NCI-H1048 (cell line): ENCODE results near the gene PRLR.

Experiments
- DNase-seq: peaks from one replicate; lab custom pipeline; 2025; lab: John Stamatoyannopoulos, UW

Gene PRLR

DNA sequence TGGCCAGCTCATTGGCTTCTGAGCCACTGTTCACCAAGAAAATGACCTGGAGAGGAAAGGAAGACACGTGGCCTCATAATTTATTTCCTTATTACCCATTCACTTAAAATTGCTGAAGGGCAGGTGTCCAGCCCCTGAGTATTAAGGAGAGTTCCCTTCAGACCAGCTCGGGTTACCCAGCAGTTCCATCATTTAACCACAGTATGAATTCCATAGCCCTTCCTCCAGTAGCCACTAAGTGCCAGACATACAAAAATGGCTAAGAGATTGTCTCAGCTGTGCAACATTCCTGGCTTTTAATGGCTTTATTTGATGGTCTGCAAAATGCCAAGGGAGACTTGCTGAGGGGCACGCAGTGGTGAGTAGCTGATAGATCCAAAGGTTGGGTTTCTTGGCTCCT, 195.0 kb downstream of the PRLR start:
- no peak for DNase-seq

DNA sequence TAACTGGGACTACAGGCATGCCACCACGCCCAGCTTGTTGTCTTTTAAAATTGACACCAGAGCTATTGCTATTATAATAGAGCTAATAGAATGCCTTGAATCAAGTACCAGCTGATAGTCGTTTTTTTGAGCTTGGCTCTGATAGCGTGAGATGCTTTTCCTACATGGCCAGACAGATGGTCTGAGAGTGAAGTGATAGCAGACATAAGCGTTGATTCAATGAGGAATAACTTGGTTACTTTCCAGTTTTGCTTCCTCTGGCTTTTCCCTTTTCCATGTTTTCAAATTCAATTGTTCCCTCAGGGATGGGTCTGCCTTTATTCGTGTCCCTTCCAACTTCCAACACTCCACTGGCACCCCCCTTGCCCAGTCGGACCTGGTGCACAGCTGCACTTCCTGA, 197.9 kb downstream of the PRLR start:
- no peak for DNase-seq

GRCh38 chr5:35031276-35031675, 199.0 kb downstream of the PRLR start:
- no peak for DNase-seq

GRCh38 chr5:35030426-35031100, 199.7 kb downstream of the PRLR start:
- no peak for DNase-seq

DNA sequence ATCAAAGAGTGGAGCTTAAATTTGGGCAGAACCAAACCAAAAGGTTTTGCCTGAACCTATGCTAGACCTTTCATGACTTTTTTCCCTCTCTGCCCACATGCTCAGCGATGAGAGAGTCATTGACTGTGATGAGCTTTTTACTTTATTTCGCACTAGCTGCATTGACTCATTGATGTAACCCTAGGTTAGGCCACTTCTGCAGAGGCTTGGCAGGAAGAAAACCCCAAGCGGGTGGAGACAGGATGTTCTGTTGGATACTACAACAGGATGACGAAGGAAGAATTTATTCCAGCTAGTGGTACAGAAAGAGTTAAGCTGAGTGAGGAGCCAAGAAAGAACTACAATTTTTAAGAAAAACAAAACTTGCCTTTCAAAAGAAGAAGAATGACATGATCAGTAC, 201.0 kb downstream of the PRLR start:
- no peak for DNase-seq

DNA sequence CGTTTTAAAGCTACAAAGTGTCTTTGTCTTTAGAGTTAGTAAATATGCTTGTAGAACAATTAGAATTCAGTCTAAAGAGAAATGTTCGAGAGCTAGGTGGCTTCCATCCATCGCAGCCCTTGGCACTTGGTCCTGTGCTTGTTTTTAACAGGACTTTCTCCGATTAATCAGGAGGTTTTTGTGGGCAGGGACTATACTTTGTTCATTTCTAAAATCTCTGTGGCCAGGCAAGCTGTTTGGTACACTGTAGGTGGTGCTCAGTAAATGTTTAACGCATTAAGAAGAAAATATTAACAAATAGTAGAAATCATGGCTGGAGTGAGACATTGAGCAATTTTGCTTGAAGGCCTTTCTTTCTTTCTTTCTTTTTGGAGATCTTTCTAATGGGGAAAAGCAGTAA, 203.3 kb downstream of the PRLR start:
- no peak for DNase-seq

DNA sequence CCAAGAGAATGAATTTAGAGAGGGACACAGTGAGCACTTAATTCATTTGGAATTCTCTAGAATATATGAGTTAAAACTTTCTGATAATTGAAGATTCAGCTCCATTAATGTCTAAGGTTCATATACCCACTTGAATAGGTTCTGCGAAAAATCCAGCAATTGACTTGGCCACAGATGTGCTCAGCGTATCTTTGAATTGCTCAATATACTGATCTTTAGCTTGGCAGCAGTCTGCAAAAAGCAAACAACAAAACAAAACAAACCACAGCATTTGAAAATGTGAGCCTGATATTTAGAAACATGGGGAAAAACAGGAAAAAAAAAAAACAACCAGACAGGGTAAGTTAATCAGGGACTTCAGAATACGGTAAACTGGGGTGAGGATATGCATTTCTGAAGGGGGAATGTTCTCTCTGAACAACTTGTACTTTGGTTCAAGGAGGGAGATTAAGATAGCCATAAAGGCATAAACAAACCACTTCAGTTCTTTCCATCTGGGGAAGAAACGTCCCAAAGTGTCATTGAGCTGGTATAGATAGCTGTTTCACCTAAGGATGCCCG, 203.9 kb downstream of the PRLR start:
- no peak for DNase-seq

GRCh38 chr5:35024911-35025510, 205.3 kb downstream of the PRLR start:
- DNase-seq, result no peak

DNA sequence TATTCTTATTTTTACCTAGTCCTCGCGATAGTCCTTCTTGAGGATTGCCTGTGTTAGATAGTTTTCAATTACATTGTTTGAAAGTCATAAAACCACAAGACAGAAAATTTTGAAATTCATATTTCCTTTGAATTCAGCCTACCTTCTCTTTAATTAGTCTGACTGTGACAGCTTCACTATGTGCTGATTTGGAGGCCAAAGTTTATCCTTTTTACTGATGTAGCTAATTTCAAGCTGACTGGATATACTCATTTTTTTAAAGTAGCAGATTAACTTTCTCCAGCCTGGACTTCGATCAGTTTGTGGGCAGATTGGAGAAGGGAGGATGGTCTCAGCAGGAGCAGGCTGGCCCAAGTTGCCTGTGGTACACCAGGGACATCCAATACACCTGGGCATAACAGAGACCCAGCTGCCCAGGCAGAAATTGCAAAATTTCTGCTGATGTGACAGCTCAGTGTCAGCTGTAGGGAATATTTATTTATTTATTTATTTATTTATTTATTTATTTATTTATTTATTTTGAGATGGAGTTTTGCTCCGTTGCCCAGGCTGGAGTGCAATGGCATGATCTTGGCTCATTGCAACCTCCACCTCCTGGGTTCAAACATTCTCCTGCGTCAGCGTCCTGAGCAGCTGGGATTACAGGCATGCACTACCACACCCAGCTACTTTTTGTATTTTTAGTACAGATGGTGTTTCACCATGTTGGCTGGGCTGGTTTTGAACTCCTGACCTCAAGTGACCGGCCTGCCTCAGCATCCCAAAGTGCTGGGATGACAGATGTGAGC, 206.7 kb downstream of the PRLR start:
- no peak for DNase-seq

DNA sequence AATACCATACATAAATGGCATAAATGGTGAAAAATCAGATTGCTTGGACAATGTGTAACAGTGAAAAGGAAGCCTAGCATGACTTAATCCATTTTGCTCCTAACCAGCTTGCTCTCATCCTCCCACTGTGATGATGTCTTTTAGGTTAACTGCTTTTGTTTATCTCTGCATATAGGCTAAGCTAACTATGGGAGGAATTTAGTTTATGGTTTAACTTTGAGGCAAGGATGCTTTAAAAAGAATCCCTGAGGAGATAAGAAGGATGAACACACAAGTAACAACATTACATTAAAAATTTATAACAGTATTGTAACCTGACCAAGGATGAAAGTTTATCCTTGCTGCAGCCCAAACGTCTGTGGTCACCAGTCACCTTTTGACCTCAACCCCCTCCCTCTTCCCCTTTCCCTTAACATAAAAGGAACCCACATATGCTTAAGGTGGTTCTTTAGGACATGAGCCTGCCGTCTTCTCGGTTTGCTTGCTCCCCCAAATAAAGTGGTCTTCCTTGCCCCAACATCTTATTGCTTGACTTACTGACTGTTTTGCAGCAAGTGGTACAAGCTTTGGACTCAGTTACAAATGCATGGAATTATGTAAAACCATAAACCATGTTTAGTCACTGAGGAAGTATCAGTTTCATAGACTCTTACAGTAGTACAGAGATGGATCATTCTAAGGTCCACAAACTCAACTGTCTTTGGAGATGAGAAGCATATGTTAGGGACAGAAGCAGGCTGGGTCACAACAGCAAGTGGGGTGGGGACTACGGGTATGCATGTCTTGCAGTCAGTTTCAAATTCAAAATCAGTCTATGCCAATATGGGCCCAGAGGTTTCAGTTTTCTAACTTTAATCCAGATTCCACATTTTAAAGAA, 213.9 kb downstream of the PRLR start:
- no peak for DNase-seq

GRCh38 chr5:35015063-35015462, 215.2 kb downstream of the PRLR start:
- DNase-seq, result no peak

DNA sequence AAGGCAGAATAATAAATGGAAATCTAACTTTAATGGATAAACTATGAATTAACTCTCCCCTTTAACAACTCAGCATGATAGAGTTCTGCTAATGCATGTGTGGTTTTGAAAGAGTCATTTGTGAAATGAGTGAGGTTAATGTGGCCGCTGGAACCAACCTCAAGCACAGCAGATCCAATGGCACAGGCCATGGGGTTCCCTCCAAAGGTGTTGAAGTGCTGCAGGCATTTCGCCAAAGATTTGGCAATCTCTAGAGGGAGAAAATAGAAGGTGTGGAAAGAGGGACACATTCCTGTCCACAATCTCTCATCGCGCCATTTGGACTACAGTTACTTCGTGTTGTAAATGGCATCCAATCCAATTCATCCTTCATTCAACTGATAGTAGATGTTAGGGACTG, 217.5 kb downstream of the PRLR start:
- DNase-seq, result no peak

DNA sequence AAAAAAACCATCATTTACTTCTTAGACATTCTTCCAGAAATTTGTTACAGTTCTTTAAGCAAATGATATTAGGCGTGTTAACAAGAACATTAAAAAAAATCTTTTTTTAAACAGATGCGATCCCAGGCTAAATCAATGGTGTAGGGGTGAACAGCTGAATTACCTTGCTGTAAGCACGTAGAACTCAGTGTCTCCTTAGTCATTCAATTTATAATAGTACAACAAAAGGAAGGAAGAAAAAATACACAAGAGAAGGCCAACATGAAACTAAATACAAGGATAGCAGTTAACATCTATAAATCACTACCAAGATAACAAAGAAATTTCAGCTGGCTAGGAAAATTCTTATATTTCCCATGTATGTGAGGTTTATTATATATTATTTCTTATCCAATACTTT, 217.9 kb downstream of the PRLR start:
- DNase-seq, result no peak

DNA sequence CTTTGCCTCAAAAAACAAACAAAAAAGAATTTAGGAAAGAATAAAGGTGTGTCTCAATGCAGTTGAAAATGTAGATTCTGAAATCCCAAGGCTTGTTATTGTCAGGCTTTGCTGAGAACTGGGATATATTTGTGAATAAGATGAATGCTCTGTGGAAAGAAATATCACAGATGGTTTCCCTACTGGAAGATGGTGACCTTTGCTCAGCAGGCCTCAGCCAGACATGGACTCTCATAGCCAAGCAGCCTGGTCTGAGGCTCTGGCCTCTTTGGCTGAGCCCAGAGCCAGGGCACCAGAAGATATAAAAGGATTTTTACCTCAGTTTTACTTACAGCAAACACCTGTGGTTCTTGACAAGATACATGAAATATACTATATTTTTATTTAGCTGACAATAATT, 219.6 kb downstream of the PRLR start:
- no peak for DNase-seq

DNA sequence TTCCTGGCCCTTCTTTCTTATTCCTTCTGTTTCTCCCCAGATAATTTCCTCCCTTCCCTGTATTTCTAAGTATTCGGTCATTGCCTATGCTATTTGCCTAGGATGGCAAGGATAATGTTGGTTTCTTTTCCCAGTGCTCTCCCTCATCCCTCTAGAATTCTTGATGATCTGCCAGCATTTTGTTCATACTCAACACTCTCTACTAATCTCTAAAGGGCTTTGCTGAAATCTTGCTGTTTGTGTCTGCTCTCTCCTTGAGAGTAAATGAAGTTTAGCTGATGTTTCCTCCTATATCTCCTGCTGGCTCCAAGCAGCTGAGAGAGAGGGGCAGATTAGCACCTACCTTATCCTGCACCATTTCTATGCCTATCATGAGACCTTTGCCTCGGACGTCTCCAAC, 220.6 kb downstream of the PRLR start:
- DNase-seq, result no peak

DNA sequence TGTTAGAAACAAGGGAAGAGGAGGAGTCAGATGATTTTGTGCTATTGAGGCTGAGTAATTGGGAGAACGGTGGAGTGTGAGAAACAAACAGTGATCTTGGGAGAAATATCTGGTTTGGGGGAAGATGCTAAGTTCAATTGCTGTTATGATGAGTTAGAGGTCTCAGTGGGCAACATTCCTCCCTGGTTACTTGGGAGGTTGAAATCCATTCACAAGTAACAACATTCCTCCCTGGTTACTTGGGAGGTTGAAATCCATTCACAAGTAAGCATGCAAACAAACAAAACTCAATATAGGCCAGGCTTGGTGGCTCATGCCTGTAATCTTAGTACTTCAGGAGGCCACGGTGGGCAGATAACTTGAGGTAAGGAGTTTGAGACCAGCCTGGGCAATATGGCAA, 221.3 kb downstream of the PRLR start:
- DNase-seq, result no peak

GRCh38 chr5:35004771-35005170, 225.5 kb downstream of the PRLR start:
- DNase-seq, result no peak

DNA sequence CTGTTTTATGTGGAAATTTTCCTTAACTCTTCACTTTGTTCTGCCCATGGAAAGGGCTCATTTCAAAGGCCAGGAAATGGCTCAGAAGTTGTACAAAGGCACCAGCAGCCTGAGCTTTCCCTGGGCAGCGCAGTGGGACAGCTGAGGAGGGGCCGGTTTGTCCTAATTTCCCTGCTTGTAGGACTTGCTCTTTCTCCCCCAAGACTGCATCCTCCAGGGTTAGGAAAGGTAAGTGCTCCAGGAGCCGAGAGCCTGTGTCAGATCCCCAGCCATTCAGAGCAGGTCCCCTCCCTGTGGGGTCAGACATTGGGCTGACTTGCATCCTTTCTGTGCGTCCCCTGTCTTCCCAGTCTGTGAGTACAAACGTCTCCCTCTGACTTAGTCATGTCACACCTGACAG, 226.1 kb downstream of the PRLR start:
- DNase-seq, result no peak

GRCh38 chr5:35003018-35003957, 227.0 kb downstream of the PRLR start:
- DNase-seq, result no peak

- DNase-seq, result no peak
Measured at GRCh38 chr5:35002459-35002858, 227.8 kb downstream of the PRLR start.

GRCh38 chr5:35001842-35002241, 228.4 kb downstream of the PRLR start:
- no peak for DNase-seq
